GM19438 (cell line): ENCODE measurements around the gene DCHS2.
A peak's percentile ranks its signal among the peaks of the same experiment; 100 is the strongest.

ENCODE experiments used
- ATAC-seq: cut with Tn5 transposase; IDR thresholded peaks from one replicate; pipeline ENCODE4 v1.9.1; 2021; ENCODE audit warnings: low read depth; ENCODE audit not compliant: unreplicated experiment

The DCHS2 gene

DNA sequence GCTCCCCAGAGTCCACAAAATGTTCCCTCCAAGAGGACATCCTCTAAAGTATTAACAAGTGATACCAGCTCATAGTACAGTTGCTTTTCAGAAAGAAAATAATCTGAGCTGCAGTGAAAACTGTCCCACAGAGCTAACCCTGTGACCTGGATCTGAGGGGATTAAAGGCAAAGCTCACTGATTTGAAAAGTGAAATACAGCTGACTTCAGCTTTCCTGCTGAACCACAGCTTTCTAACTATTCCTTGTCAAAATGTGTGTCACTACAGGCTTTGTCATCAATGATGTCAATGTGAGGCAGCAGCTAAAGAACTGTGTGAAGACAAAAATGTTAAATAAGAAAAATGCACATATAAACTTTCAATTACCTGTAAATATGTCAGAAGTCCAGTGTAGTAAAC is 36.9 kb downstream of the DCHS2 start:
- no peak for ATAC-seq

DNA sequence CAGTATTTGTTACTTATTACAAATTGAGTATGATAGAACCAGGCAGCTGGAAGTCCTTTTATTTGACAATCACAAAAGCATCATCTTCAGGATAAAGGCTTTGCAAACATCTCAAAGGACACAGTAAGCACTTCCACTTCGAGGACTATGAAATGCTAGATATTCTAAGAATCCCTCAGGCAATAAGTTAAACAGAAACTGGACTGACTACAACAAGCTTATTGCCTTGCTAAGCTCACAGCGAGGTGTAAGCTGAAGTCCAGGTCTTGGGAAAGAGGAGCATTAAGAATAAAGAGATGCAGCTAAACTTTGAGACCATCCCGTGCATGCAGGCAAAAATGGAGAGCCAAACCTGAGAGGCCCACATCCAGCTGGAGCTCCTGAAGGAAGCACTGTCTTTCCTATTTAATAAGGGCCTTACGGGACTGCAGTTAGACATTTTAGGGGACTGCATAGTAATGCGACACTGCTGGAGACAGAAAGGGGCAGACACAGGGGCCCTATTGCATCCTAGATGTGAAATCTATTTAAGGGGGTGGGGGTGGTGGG is 38.7 kb downstream of the DCHS2 start:
- ATAC-seq, result no peak

DNA sequence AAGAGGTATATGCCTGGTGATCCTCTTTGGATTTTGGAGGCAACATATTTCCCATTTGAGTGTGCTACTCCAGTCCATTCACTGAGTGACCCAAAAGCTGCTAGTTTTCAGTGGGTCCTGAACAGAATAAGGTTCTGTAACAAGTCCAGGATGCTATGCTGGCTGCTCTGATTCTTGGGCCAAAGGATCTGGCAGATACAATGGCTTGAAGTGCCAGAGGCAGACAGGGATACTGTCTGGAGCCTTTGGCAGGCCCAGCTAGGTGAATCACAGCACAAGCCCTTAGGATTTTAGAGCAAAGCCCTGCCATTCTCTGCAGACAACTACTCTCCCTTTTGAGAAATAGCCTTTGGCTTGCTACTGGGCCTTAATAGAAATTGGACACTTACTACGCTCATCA is 40.6 kb downstream of the DCHS2 start:
- no peak for ATAC-seq

DNA sequence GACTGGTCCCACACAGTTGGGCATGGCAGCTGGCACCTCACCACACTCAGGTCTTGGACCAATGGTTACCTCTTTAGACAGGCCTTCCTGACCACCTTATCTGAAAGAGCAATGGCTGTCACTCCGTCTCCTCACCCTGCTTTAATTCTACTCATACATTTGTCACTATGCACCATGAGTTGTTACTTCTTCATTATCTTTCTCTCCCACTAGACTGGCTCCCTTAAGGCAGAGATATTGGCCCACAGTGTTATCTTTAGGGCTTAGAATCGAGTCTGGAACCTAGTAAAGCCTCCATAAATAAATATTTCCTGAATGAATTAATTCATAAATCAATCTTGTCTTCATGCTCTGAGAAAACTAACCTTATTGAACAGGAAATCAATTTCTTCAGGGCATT is 46.6 kb downstream of the DCHS2 start:
- ATAC-seq, result no peak

DNA sequence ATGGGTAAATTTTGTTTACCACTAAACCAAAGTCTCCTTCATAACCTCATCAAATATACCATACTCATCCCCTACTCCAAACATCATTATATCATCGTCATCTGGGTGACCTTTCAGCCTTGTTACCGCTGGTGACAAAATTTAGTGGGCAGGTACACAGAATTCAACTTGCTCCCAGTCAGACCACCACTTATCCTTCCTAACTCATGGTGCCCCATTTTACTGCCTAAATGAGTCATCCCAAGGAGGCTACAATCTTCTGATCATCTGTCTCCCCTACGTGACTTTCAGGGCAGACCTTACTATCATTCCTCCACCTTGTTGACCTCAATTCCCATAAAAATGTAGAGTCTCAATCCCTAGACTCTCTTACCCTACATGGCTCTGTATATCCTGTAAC is 49.6 kb downstream of the DCHS2 start:
- ATAC-seq, result no peak

DNA sequence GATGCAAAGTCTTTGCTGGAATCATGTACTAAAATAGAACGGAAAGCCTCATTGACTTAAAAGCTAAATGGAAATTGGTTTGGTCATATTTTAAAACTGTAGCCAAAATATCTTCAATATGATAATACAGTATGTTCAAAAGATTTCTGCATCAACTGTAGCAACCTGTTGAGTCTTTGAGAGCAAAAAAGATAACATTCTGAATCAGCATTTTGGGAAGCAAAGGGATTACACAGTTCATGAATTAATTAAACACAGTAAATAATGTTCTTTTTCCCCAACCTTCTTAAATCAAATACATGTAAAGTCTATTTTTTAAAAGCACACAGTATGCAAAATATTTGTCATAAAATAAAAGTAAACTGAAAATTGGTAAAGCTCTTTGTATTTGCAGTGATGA is 50.5 kb downstream of the DCHS2 start:
- no peak for ATAC-seq

DNA sequence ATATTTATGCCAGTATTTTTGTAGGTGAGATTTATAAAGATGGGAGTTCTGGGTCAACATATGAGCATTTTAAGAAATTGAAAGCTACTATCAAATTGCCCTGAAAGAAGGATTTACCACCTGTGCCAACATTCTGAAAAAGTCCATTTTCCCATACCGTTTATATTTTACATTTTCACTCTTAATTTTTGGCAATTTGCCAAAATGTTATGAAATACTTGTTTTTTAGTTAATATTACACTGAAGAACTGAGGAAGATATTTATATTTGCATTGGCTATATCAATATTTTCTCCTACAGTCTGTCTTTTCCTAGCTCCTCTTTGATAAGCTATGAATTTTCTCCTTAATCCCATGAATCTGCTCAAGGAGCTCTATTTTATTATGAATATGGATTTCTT is 52.4 kb downstream of the DCHS2 start:
- ATAC-seq, result no peak

DNA sequence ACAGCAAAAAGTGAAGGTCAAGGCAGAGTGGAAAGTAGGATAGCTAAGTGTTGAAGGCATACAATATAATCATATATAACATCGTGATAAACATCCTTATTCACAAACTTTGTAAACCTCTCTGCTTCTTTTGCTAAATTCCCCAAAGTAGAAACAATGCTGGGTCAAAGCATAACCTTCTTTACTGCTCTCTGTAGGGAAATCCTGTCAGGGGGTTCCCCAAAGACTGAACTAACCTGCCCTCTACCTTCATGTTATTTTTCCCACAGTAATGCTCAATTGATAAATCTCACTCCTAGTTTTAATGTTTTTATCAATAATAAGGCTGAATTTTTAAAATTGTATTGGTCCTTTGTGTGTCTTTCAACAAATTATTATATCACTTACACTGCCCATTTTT is 55.7 kb downstream of the DCHS2 start:
- ATAC-seq, result no peak

DNA sequence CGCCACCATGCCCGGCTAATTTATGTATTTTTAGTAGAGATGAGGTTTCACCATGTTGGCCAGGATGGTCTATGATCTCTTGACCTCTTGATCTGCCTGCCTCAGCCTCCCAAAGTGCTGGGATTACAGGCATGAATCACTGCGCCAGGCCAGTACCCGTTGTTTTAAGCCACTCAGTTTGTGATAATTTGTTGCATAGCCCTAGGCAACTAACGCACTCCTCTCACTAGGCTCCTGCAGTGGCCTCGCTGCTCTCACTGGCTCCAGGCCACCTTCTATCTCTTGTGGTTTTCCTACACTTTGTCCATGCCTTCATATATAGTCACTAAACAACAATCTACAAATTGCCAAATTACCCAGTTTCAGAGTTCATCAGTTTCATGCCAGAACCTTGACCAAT is 58.1 kb downstream of the DCHS2 start:
- ATAC-seq, result no peak

DNA sequence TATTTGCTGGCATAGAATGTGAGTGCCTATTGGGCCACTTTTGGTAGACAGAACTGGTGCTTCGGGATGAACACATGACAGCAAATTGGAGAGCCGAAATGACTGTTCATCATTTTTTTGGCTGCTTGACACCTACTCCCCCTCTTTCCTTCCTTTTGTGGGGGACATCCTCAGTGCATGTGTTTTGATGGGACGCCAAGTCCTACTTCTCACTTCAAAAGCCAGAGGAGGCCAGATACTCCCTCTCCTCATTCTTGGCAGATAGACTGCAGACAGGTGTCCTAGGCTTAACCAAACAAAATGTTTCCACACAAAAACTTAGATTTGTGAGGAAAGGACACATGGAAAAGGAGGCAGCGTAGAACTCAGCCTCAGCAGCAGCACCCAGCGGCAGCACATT is 62.4 kb downstream of the DCHS2 start:
- no peak for ATAC-seq

DNA sequence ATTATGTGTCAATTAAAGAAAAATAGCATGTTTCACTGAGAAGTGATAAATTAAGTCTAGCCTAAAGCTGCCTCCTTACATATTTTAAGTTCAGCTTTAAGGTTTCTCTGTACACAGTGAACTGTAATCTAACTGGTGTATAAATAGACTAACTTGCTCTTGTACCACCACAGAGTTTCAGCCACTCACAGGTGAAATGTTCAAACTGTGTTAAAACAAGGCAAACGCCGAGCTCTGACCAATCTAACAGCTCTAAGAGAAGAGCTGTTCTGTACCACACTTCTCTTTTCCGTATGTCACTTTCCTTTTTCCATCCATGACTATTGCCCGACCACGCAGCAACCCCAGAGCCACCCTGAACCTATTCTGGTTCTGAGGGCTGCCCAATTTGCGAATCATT is 64.5 kb downstream of the DCHS2 start:
- ATAC-seq, result no peak

DNA sequence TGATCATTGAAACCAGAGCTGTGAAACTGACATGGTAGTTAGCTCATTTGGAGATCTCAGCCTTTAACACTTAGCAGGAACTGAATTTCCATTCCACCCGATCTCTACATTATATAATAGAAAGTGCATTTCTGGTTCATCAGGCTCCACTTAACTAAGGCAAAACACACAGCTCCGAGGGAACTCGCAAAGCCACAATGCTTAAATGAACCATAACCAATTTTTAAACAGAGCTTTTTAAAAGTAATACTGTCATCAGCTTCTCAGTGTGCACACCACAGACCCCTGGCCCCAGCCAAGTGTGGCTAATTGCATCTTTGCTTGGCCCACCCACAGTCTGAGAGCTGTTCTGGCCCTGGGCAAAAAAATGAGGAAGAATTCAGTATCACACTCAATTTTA is 66.1 kb downstream of the DCHS2 start:
- ATAC-seq, result no peak

DNA sequence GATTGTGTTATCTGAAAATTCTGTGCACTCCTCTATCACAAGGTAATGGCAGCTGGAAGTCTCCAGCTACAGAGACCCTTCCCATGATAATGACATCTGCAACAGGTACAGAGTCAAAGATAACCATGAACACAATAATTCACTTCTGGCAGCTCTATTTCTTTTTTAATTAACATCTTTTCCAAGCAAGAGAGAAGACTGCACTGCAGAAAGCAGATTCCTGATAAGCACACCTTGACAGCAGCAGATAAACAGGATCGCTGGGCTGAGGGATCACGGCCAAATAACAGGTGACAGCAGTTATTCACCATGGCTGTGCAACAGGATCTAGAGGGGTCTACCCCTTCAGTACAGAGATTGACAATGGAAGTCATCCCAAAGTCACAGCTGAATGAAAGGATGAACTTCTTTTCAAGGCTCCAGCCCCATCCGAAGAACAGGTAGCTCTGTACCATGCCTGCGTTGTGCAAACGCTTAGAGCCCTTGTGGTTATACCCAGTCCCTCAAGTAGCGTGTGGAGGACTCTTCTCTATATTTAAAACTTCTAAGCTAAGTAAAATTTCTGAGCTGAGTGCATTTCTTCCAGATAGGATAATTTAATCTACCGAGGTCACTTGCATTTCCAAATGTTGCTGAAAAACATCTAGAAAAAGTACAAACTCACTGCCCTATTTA is 66.7 kb downstream of the DCHS2 start:
- no peak for ATAC-seq

DNA sequence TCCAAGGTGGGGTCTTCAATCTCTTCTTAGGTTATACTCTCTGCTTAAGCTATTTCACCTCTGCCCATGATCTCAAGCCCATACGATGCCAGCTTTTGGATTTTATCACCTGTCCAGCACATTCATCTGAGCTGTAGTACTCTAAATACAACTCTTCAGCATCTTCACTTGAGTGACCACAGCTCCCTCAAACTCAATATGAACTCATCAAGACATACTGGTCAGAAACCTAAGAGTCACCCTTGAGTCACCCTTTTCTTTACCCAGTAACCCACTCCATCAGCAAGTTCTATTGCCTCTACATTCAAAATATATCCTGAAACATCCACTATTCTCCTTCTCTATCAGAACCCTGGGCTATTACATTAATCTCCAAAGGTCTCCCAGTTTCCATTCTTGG is 69.4 kb downstream of the DCHS2 start:
- no peak for ATAC-seq

DNA sequence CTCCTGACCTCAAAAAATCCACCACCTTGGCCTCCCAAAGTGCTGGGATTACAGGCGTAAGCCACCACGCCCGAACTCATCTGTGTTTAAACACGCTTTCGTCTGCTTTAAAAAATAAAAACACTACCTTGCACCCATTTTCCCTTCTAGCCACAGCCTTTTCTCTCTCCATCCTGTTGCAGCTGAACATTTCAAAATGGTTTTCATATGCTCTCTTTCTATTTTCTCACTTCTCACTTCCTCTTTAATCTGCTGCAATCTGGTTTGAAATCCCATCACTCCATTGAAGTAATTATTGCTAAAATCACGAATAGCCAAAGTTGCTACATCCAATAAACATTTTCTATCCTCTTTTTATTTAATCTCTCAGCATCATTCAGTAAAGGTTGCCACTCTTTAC is 70.0 kb downstream of the DCHS2 start:
- ATAC-seq, result no peak

DNA sequence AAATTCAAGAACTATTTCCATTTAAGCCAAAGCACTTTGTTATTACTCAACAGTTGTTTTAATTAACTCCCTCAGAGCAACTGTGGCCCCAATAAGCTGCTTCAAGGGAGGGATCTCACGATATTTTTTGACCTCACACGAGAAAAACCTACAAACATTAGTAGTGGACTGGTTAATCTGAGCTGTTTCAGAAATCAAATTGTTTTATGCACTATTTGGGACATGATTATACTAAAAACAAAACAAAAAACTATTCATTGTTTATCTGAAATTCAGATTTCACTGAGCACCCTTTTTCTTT is 74.3 kb downstream of the DCHS2 start:
- peak; percentile 2 for ATAC-seq

DNA sequence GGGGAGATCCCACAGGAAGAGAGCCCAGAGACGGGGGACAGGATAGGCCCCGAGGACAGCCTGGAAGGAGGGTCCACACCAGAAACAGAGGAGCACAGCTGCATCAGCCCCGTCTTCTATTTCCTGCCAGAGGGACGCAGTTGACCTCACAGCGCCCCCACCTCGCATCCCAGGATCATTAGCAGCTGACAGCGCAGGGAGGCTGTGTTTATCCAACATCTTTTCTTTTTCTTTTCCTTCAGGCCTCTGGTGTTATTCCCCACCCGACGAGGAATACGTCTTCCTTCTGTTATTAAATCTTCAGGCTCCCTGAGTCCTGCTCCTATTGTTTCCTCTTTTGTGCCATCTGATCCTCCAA is 75.4 kb downstream of the DCHS2 start:
- peak; percentile 64 for ATAC-seq

DNA sequence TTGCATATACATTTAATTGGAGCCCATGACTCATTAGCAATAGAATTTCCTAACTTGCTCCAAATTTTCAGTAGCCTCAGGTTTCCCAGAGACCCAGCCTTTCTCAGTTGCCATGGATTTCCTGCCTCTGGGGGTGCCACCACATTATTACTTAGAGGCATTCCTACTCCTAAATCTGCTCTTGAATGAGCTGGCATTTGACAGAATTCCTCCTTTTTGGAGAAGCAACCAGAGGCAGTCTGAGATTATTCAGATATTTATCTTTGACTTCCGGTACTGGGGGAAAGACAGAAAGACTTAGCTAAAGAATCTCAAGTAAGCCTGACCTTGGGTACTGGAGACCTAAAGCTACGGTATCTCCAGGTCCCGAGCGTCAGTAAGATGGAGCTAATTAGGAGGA is 76.3 kb downstream of the DCHS2 start:
- no peak for ATAC-seq

DNA sequence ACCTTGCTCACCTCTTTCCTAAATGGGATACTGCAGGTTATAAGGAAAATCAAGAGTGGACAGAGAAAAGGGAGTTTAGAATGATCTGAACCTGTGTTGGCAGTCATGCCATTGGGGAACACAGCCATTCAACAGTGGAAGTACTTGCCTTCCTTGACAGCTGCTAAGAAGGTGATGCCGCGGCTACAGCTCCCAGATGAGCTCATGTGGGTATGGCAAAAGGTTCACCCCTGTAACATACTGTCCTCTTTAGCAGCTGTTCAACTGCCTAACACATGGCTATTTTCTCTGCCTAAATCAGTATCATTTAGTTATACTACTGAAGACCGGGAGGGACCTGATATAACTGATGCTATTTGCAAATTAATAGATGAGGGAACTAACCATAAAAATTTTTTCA is 76.8 kb downstream of the DCHS2 start:
- no peak for ATAC-seq

DNA sequence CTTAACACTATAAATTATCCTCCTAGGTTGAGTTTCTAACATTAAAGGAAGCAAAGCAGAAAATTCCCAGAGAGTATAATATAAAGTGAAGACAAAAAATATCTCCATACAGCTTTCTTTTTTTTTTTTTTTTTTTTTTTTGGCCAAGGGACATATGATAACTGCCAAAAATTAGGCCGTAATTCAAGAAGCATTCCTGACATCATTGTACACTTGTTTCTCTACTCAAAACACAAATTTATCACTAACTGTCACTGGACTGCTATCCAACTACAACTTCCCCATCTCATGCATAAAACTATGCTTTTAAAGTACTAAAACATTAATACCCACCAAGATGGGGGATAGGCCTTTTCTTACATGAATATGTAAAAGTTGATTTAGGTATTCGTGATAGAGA is 77.2 kb downstream of the DCHS2 start:
- no peak for ATAC-seq

DNA sequence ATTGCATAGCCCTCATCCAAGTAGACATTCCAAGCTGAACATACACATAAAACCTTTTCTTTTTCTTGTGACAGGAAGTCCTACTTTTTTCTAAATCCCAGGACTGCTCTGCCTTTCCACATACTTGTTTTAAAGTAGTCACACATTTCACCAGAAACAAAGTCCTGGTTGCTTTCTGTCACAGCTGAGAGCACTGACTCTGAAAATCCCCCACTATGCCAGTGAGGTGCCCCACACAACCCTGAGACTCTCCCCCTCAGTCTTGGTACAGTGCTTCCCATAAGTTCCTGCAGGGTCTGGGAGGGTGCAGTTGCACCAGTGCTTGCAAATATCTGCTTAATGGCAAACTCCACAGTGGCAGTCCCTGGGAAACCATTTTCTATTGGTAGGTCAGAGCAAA is 84.2 kb downstream of the DCHS2 start:
- no peak for ATAC-seq

DNA sequence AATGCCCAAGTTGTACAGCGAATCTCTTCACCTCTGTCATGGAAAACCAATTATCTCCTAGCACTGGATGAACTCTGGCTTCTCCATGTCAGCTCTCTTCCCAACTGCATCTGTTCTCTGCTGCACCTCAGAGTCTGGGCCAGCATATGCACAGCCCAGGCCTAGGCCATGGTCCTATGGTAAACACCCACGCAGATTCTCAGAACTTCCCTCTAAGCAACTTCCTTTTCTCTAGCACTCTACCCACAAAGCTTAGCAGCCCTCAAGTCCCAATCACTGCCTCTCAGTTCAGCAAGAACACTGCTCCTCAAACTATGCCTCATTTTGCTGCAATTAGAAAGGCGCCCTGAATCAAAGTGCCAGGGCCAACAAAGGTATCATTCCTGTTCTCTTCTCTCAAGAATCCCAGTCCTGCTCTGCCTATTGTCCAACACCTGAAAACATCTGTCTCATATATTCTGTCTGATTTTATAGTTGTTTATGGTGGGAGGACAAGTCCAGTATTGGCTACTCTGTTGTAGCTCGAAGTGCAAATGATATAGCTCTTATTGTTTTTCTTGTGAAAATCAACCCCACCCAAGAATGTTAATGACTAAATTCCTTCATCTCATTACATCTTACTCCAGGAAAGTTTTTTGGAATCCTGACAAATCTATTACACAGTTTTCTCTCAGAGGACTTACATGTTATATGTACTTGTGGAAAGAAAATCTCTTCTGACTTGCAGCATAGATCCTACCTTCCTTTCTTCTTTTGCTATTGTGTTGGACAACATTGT is 85.4 kb downstream of the DCHS2 start:
- ATAC-seq, result peak; percentile 78
